ENCODE data around the gene DHX36. TPM values are rescaled to one million over a fixed set of nuclear protein-coding genes. Genes with fewer than 3 reads are reported as not detected.
A peak's percentile ranks its signal among the peaks of the same experiment; 100 is the strongest.

DHX36 gene
- total RNA-seq, 1 donor from 2014 or later: 32.3 TPM

DNA sequence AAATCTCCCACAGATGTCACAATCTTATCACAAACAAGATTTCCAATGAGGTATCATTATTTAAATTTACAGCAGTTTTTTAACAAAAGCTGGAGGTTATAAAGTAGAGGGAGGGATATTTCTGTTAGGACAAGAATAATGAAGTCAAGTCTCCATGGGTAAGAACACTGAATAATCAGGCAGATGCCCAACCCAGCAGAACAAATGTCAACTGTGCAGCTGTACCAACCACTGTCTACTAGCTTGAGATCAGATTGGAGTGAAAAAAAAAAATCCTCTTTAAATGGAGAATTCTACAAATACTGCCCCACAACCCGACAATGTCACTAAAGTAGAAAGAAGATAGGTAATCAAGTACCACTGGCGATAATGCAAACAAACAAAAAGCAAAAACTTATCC is 30.3 kb downstream of the DHX36 start:
- no peak for DNase-seq (ENCODE audit: low read depth in 2 of 2)

DNA sequence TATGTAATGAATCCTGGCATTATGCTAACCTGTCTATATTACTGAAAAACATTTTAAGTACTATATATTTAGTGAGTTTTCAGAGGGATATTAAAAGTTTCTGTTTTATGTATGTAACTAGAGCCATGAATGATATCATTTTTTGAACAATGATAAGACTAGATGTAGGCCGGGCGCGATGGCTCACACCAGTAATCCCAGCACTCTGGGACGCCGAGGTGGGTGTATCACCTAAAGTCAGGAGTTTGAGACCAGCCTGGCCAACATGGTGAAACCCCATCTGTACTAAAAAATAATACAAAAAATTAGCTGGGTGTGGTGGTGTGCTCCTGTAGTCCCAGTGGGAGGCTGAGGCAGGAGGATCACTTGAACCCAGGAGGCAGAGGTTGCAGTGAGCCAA is 34.1 kb downstream of the DHX36 start:
- no peak for DNase-seq (ENCODE audit: low read depth in 2 of 2)

DNA sequence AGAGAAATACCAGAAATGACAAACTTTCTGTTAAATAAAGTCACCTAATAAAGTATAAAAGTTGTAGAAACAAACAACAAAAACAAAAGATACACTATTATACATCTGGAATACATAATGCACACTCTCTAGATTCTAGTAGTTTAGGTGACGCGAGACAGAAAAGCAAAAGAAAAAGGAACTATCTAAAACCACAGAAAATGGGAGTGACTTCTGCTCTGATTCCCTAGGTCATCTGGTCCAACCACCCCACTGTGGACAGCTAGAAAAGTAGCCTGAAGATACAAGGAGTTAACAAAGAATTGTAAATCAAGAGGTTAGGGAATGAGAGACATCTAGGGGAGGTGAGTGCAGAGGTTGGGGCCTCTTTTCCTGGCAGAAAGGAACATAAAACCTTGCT is 39.1 kb downstream of the DHX36 start:
- no peak for DNase-seq (ENCODE audit: low read depth in 2 of 2)

DNA sequence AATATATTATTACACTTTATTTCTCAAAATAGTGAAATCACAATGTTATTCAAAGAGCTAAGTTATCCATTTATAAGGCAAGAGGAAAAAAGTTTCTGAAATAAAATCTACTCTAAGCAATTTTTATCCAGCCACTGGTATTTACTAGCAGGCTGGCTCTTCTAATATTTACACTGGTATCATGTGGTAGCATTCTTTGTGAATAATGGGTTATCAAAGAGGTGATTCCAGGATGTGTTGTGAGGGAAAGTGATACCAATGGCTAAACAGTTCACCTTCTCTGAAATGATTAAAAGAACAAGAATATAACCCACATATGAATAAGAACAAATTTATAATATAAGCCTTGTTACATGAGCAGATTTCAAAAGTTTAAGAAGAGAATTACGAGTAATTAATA is 44.1 kb downstream of the DHX36 start:
- DNase-seq (ENCODE audit: low read depth in 2 of 2): no peak

DNA sequence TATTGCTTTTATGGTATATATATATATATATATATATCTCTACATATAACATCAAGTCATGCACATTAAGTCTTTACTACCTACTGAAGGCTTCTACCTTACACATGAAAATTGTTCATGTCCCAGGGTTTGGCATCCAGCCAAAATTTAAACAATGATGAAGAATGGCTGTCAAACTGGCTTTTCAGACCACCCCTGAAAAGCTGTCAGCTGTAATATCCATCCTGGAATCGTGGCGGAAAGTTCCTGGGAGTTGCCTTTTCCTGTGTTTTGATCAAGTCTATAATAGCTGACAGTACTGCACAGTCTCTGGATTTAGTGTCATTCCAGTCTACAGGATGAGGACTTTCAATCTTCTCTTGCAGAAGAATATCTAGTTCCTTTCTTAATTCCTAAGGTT is 48.3 kb downstream of the DHX36 start:
- peak; percentile 36 to 50 for DNase-seq (ENCODE audit: low read depth in 2 of 2)

DNA sequence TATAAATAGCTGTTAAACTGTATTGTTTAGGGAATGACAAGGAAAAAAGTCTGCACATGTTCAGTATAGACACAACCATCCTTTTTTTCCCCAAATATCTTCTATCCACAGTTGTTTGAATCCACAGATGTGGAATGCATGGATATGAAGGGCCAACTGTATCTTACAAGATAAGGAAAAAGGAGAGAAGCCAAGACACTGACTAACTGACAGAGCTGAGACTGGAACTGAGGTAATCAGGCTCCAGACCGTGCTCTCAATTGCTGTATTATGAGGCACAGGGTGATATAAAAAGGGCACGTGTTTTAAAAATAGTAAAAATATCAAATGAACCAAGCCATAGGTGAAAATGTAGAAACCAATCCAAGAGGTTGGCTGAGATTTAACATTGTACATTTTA is 49.0 kb downstream of the DHX36 start:
- DNase-seq (ENCODE audit: low read depth in 2 of 2): no peak

DNA sequence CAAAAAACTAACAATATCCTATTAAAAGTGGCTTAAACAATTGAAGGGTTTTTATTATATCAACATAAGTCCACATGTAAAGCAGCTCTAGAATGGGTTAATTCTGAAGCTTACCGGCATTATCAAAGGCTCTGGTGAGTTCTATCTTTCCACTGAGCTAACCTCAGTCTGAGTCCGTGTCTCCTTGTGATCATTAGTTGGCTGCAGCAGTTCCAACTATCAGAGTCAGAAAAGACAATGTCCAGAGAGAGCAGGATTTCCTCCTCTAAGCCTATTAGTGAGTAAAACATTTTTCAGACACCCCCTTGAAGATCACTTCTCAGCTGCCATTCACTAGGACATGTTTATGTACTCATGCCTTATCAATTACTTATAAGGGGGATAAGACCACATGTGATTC is 49.9 kb downstream of the DHX36 start:
- DNase-seq (ENCODE audit: low read depth in 2 of 2): peak in 1 of 2 donors; percentile 17

DNA sequence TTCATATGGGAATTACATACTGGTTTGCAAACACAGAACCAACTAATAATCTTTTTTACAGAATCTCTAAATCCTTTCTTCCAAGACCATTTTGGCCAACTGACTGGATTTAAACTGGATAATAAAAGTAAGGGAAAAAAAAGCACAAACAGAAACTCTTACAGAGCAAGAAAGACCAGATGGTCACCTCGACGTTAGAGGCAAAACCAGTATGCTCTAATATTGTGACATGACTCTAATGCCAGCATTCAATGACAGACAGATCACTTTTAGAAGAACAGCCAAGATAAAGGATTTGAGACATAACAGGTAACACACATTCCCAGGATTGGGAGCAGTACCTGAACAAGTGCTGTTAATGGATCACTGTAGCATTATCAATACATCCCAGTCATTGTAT is 50.9 kb downstream of the DHX36 start:
- no peak for DNase-seq (ENCODE audit: low read depth in 2 of 2)

DNA sequence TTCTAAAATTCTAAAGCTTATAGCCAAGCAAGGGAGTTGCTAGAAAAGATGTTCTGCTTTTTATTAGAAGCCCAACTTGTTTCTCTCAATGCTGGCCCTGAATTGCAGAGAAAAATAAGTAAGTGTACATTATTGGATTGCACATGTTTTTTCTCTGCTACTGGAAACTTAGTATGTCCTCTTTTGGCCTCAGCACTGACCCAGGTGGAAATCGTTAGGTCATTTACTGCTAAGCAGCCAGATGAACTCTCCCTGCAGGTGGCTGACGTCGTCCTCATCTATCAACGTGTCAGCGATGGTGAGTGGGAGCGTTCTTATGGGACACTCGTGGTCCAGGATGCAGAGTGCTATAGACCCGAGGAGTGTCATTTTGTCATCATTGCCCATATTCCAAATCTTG is 69.8 kb downstream of the DHX36 start:
- no peak for DNase-seq (ENCODE audit: low read depth in 2 of 2)

DNA sequence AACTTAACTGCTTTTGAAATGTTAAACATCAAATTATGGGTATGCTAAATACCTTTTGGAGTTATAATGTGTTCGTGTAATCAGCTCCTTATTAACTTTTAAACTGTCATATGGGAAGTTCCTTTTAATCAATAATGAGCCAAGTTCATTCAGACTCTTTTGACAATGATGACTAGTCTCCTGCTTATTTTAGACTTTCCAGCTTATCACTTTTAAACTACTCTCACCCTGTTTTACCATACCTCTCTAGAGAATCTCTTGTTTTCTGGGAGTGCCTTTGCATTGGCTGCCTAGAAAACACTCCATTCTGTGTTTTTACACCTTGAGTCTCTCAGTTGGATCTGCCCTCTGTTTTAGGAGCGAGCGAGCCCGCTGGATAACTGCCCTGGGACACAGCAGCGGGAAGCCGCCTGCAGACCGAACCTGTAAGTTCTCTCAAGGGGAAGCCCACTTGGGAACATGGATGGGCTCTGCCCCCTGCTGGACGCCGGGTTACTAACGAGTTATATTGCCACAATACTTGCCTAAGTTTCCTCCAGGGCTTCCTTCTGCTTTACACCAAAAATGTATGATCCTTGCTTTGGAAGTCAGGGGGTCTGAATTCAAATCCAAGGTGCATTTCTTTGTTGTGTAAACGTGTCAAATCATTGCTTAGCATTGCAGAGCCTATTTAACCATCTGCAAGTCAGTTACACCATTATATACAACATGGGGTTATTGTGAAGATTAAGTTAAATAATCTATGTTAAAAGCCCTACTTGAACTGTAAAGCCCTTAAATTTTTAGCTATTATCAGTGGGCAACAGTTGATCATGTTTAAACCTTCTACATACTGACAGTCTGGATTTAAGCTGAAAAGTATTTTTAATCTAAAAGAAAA is 71.3 kb downstream of the DHX36 start:
- DNase-seq (ENCODE audit: low read depth in 2 of 2): peak; percentile 88 to 90

DNA sequence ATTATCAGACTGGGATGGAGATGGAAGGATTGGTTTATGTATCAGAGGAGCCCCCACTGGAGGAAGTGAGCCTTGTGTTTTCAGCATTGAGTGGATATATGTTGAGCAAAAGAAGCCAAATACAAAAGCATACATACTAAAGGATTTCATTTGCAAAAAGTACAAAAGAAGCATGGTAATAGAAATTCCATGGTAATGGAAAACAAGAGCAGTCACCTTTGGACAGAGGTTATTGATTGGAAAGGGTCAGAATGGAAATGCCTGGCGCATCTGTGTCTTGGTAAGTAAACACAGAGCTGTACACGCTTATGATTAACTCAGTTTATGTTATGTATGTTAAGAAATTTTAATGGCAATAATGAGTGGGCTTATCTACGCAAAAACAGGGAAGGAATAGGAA is 72.7 kb downstream of the DHX36 start:
- no peak for DNase-seq (ENCODE audit: low read depth in 2 of 2)

DNA sequence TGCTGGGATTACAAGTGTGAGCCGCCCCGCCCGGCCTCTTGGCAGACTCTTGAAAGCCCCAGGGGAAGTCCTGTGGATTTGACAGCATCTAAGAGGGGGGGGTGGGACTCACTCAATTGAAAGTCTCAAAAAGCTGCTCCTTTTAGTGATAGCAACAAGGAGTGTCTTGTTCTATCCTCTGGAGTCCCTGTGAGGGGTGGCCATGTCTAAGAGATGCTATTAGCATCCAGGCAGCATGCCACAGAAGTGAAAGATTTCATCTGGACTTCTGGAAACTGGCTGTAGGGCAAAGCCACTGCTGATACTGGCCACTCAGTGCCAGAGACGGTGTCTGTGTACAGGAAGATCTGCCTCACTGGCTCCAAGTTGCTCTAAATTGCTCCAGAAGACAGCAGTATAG is 74.0 kb downstream of the DHX36 start:
- no peak for DNase-seq (ENCODE audit: low read depth in 2 of 2)

DNA sequence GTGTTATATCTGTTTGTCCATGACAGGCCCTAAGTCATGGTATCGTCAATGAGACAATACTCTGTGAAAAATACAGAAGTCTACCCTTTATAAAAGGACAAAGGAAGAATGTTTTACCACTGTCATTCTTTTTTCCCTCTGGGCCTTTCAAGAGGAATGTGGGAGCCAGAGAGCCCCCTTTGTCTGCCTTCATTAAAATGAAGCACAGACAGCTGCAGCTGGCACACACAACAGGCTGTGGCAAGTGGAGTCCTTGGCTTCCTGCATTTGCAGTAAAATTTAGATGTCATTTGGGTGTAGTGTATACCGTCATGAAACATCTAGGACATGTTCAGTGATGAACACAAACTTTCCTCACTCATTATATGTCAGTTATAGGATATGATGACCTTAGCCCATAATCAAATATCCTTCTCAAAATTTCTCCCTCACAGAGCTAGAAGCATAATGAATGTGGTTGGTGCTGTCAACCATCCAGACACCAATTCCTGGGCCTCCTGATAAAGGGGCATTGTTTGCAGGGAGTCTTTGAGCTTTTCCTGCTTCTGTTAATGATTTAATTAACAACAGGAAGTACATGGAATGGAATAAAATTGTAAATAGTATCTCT is 76.4 kb downstream of the DHX36 start:
- no peak for DNase-seq (ENCODE audit: low read depth in 2 of 2)

DNA sequence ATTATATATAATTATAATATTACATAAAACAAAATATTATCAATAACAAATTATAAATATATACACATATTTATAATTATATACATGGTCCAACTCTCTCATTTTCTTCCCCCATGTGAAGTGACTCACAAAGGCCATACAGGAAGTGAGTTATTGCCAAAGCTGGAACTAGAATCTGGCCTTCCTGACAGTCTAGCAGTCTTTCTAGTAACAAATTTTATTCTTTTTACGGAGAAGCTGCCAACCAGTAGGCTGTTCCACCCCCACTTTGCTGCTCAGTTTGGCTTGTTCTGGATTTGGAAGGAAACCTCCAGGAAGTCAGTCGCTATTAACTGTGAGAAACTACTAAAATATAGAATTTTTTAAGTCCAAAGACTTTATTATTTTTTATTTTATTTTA is 79.6 kb downstream of the DHX36 start:
- DNase-seq (ENCODE audit: low read depth in 2 of 2): peak; percentile 43 to 63

DNA sequence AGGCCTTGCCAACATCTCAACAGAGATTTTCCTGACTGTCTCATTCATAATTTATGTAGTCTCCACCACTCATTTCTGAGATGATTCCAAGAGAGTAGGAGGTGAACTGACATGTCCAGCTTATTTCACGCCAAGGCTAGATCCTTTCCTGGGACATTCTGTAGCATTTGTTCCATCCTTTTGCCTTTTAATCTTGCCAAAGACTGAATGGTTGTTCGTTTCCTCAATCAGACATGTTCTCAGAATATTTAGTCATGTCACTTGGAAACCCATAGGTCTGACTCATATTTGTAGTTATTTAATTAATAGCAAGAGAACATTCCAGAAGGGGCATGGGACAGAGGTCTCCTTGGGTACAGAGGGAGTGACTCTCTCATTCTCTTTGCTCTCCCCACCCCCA is 80.9 kb downstream of the DHX36 start:
- peak in 1 of 2 donors; percentile 42 for DNase-seq (ENCODE audit: low read depth in 2 of 2)

DNA sequence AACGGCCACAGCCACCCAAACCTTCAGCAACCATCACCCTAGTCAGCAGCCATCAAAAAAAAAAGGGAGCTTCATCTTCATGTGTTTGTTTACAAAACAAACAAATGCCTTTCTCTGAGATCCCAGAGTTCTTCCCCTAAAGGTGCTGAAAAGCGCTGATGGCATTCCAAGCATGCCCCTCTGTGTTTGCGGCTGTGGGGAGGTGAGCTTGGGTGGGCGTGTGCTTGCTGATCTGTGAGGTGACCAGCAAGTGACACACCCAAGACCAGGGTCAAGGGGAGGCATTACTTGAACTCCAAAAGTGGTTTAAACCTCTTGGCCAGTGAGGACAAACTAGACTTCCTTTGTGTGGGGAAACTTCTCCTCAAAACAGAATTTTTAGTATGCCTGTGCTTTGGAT is 81.5 kb downstream of the DHX36 start:
- DNase-seq (ENCODE audit: low read depth in 2 of 2): no peak

DNA sequence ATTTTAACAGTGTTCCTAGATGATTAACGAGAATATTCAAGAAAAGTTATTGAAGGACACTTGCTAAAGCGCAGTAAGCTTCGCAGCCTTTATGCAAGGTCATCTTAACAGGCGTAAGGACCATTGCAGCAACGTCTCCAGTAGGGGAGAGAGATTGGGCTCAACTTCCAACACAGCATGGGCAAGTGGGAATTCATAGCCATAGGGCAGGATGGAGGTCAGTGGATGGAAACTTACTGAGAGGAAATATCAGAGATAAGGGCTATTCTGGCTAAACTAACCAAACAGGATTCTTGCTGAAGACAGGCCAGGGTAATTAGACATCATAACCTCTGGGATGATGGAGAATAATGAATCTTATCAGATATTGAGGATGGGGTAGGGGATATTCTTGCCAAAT is 82.8 kb downstream of the DHX36 start:
- DNase-seq (ENCODE audit: low read depth in 2 of 2): no peak

DNA sequence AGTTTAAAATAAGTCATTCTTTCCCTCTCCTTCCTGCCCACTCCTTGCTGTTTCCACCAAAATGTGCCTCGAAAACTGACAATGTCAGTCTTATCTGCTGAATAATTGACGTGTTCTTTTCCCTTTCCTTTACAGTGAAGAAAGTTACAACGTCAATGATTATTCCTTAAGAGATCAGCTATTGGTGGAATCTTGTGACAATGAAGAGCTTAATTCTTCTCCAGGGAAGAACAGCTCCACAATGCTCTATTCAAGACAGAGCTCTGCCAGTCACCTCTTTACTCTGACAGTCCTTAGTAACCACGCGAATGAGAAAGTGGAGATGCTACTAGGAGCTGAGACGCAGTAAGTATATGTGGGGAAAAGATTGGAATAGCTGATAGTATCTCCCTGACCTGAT is 84.1 kb downstream of the DHX36 start:
- DNase-seq (ENCODE audit: low read depth in 2 of 2): no peak

DNA sequence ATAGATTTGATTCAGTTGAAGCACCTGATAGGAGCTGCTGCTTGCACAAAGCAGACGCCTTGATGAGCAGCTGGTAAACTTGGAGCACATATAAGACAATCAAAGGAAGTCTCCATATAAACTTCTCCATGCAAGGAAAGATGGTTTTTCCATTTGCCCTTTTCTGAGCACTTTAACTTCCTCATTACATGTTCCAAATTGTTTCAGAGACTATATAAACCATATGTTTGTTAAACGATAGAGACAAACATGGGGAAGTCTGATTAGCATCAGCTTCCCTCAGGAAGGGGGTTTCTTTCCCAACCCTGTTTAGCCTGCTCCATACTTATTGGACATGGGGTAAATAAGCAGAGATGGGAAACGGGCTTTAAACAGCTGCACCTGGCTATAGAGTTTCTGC is 88.0 kb downstream of the DHX36 start:
- DNase-seq (ENCODE audit: low read depth in 2 of 2): peak in 1 of 2 donors; percentile 47

DNA sequence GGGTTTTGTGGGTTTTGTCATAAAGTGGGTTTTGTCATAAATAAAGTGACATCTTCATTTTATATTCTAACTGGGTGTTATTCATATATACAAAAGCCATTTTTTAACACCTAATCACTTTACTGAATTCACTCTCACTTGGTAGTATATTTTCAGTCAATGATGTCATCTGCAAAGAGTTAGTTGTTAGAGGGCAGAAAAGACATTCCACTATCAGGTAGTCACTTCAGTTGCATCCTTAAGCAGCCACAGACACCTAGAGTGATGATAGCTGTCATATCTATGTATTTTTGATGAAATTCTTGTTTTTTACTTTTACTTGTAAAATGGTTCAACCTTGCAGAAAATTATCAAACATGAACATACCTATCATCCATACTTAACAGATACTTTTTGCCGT is 89.0 kb downstream of the DHX36 start:
- DNase-seq (ENCODE audit: low read depth in 2 of 2): no peak

DNA sequence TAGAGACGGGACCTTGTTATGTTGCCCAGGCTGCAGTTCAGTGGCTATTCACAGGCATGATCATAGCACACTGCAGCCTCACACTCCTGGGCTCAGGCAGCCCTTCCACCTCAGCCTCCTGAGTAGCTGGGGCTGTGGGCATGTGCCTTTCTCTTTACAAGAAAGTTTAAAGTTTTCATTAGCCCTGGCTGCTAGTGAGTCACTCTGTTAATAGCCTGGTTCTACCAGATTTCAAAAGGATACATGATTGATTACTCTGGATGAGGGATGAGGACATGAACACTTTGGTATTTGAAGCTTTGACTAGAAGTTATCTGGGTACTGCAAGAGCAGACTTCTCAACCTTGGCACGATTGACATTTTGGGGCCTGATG is 95.1 kb downstream of the DHX36 start:
- DNase-seq (ENCODE audit: low read depth in 2 of 2): no peak

DNA sequence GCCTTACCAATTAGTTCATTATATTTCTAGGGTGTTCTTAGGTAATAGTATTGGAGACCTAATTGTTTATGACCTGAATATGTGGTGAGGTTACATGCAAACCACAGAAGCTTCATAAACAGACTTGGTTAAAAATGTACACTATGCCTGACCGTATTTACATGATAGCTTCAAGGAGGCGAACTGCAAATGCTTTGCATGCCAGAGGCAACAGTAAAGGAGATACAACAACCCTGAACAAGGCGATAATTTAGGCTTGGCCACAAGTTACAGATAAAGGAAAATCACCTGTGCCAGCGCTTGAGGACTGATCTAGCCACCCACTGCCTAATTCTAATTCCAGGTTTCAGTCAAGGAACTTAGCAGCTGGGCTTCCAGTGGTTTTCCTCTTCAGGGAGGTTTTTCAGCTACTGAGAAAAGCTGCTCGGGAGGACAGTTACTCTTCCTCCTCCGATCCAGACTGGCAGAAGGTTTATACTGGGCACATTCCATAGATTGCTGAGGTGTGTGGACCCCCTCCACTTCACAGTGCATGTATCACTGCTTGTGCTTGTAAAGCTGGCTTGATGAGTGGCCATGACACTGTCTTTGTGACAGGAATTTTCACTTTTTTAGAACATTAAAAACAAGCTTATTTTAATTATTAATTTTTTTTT is 95.6 kb downstream of the DHX36 start:
- no peak for DNase-seq (ENCODE audit: low read depth in 2 of 2)

DNA sequence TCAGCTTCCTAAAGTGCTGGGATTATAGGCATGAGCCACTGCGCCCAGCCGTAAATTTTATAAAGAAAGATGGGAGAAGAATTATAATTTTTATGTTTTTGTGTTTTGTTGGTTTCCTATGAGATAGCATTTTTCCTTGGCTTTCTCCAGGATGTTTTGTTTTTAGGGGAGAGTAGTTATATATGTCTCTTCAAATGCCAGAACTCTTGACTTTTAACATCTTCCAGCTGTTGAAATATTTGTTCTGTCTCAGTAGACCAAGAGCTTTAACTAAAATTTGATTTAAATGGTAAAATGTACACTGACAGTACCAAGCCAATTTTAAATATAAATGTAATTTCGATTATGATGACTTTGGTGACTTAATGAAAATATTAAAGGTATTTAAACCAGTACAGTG is 96.8 kb downstream of the DHX36 start:
- DNase-seq (ENCODE audit: low read depth in 2 of 2): no peak
